ENCODE results near the gene TVP23A.
"Not testable (repeated sequence)": the region's sequence is repeated elsewhere in the genome, so short reads cannot be mapped to it uniquely, and the experiment has no call there.

TVP23A gene

DNA sequence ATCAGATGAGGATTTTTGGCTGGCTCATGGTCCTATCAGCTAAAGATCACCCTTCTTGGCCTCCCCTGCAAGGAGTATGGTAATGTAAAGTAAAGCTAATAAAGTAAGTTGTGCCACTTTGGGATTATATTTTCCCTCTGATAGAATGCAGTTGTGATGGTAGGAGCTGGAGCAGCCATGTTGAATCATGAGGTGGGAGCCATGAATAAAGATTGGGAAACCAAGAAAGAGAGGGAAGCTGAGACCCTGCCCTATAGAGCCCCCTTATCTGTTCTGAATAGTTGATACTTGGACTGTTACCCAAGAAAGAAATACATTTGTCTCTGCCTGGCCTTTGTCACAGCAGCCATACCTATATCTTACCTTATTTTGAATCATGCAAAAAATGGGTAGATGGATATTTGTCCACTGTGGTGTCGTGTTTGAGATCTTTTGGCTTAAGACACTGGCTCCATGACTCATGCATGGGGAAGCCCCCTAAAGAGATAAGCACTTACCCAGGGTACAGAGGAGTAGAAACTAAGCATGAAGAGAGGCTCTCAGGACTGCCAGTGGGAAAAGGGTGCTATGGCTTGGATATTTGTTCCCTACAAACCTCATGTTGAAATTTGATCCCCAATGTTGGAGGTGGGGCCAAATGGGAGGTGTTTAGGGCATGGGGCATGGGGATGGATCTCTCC, 17.7 kb upstream of the TVP23A start:
- no peak for DNase-seq (ENCODE audit: low read depth)
- TF ChIP-seq CTCF (IDR thresholded peaks at IDR 0.05; ENCODE audit: insufficient read depth, low read depth, low read length, missing control alignments): no peak

DNA sequence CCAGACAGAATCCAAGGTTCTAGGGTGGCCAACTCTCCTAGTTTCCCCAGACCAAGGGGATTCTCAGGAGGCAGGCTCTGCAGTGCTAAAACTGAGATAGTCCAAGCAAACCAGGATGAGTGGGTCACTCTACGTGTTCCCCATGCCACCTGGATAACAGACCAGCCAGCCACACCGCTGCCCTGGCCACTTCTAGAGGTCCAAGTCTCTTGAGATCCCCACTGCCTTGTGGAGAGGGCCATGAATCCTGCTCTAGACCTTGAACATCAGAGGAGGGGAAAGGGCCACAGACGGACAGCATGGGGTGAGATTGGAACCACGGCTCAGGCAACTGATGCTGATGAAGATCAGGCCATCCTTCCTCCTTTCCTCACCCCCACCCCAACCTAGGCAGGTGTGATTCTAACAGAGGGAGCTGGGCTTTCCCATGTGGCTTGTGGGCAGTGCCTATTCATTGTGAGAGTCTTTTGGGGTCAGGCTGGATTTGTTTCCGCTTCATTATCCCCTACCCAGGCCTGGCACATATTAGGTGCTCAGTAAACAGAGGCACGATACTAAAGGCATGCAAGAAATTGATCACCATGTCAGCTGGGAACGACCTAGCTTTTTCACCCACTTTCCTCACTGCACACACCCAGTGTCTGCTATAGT, 16.8 kb upstream of the TVP23A start:
- no peak for TF ChIP-seq CTCF (IDR thresholded peaks at IDR 0.05; ENCODE audit: insufficient read depth, low read depth, low read length, missing control alignments)
- H3K4me3 ChIP-seq (ENCODE audit: low read length): no peak overlapping the region
- DNase-seq (ENCODE audit: low read depth): no peak

More for the DNA sequence above, 17.7 kb upstream of the TVP23A start:
- no peak overlapping the region for H3K4me3 ChIP-seq (ENCODE audit: low read length)

DNA sequence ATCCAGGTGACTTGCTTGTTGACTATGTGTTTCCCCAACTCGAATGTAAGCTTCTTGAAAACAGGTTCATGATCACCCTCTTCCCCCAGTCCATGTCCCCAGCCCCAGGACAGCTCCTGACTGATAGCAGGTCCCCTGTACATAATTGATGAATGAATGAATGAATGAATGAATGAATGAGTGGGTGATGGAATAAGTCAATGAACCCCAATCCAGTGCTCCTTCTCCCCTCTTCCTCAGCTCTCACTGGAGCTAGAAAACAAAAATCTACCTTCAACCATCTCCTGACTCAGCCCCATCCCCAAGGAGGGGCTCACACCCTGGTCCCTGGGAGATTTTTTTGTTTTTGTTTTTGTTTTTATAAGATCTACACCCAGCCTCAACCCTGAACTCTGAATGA, 16.2 kb upstream of the TVP23A start:
- TF ChIP-seq CTCF (IDR thresholded peaks at IDR 0.05; ENCODE audit: insufficient read depth, low read depth, low read length, missing control alignments): no peak
- DNase-seq (ENCODE audit: low read depth): no peak
- no peak overlapping the region for H3K4me3 ChIP-seq (ENCODE audit: low read length)

DNA sequence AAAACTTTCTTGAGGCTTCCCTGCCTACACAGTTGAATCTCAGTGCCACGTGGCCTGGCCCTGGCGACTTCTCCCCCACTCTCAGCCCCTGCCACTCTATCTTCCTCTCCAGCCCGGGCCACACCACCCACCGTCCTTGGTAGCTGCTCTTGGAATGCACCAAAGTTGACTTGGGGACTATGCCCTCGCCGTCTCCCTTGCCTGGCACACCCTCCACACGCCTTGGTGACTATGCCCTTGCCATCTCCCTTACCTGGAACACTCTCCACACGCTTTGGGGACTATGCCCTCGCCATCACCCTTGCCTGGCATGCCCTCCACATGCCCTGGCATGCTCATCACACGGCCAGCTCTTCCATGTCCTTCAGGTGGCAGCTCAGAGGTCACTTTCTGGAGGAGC, 15.5 kb upstream of the TVP23A start:
- no peak overlapping the region for H3K4me3 ChIP-seq (ENCODE audit: low read length)
- TF ChIP-seq CTCF (IDR thresholded peaks at IDR 0.05; ENCODE audit: insufficient read depth, low read depth, low read length, missing control alignments): no peak
- no peak for DNase-seq (ENCODE audit: low read depth)

GRCh38 chr16:10833271-10833670, 14.7 kb upstream of the TVP23A start:
- DNase-seq (ENCODE audit: low read depth): no peak
- no peak overlapping the region for H3K4me3 ChIP-seq (ENCODE audit: low read length)
- no peak for TF ChIP-seq CTCF (IDR thresholded peaks at IDR 0.05; ENCODE audit: insufficient read depth, low read depth, low read length, missing control alignments)

DNA sequence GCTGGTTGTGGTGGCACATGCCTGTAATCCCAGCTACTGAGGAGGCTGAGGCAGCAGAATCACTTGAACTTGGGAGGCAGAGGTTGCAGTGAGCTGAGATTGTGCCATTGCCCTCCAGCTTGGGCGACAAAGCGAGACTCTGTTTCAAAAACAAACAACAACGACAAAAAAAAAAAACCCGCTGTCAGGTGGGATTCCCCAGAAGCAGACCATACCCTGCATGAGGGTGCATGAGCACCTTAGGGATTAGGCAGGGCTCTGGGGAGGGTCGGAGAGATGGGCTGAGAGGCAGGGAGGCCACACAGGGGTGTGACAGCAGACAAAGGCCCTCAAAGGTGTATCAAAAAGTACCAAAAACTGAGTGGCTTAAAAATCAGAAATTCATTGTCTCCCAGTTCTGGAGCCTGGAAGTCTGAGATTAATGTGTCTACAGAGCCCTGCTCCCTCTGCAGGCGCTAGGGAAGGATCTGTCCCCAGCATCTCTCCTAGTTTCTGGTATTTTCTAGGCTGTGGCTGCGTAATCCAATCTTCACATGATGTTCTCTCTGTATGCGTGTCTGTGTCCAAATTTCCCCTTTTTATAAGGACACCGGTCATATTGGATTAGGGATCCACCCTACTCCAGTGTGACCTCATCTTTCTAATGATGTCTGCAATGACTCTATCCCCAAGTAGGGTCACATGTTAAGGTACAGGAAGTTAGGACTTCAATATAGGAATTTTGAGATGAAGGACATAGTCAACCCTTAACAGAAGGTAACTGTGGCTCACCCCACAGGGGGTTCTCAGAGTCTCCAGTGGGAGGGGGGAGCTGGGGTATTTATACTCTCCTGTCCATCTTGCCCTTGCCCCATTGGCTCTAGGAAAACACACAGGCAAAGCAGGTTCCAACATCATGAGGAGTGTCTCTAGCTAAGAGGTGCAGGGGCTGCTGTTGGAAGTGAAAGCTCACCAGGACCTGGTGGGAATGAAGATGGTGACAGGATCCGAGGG, 13.6 kb upstream of the TVP23A start:
- no peak for DNase-seq (ENCODE audit: low read depth)
- no peak overlapping the region for H3K4me3 ChIP-seq (ENCODE audit: low read length)
- no peak for TF ChIP-seq CTCF (IDR thresholded peaks at IDR 0.05; ENCODE audit: insufficient read depth, low read depth, low read length, missing control alignments)

DNA sequence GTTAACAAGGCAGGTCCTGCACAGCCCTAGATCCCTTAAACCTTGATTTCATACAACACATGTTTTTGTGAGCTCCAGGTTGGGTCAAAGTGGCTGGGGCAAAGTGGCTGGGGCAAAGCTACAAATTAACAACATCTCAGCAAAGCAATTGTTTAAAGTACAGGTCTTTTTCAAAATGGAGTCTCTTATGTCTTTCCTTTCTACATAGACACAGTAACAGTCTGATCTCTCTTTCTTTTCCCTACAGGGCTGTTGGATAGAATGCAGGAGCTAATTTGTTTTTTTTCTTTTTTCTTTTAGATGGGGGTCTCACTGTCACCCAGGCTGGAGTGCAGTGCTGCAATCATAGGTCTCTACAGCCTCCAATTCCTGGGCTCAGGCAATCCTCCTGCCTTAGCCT, 11.6 kb upstream of the TVP23A start:
- not testable (repeated sequence) for DNase-seq (ENCODE audit: low read depth); H3K4me3 ChIP-seq (ENCODE audit: low read length)

GRCh38 chr16:10829390-10830098, 10.9 kb upstream of the TVP23A start:
- not testable (repeated sequence) for DNase-seq (ENCODE audit: low read depth); H3K4me3 ChIP-seq (ENCODE audit: low read length)

Measured in epithelial cell of esophagus (primary cell).